Hypothalamus (tissue), 51 donors: Measurements from ENCODE around the gene C1orf174.

ENCODE experiments used
- DNase-seq, 51 donors: peaks; one replicate each; lab custom pipeline; 2025; lab: John Stamatoyannopoulos, UW

Gene C1orf174

GRCh38 chr1:3841491-3841890 lies 58.6 kb downstream of the C1orf174 start:
- DNase-seq: no peak
